Activated CD8-positive, alpha-beta memory T cell treated with anti-CD3 and anti-CD28 coated beads for 1 hour (primary cell): ENCODE data around the gene MAP7.

Source experiments
- DNase-seq, 2 donors: peaks; one replicate each; pipeline ENCODE4 v3.0.0-alpha.2; 2020; ENCODE audit warnings: low read depth in 1 of 2; ENCODE audit errors: extremely low read depth in 1 of 2

The MAP7 gene

GRCh38 chr6:136566007-136566487 lies 15.8 kb upstream of the MAP7 start:
- no peak for DNase-seq

DNA sequence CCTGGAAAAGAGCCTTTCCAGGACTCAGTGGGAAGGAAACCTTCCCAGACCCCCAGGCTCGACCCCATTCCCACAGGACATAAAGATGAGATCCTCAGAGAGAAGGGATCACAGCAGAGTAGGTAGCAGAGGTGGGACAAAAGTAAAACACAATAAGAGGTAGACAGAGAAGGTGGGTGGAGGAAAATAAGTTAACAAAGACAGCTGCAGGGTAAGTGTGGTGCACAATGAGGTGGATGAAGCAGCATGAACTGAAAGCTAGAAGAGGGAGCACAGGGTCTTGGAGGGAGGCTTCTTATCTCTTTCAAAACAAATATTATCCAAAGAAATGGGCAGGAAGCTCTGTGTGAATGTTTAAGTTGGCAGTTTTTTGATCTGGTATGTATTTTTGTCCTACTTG lies 14.0 kb upstream of the MAP7 start:
- no peak for DNase-seq

DNA sequence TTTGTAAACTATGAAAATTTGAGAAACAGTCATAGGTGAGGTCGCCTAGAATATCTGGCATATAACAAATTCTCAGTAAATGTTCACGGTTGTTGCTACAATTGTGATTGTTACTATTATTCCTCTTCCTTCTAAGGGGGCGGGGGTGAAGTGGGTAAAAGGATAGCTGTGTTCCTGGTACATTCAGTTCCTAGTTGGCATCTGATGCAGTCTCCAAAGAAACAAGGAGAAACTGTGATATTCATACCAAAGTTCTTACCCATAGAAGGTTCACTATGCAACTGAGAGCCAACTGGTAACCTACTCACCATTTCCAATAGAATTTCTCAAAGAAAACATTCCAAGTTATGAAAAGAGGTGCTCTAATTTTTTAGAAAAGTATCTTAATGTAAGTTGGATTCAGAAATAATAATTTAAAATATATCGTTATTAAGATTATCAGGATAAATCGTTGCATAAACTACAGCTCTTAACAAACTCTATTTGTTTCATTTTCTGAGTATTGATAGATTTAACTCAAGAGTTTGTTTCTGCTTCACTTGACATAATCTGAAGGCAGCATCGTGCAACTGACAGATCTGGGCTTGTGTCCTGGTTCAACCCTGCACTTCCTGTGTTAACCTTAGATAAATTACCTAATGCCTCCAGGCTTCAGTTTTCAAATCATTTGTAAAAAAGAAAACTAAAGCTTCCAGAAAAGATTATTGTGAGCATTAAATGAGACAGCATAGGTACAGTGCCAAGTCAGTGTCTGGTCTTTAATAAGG lies 13.3 kb upstream of the MAP7 start:
- no peak for DNase-seq

GRCh38 chr6:136562211-136562610 lies 12.0 kb upstream of the MAP7 start:
- no peak for DNase-seq

GRCh38 chr6:136553166-136553787 lies 3.1 kb upstream of the MAP7 start:
- DNase-seq = no peak

- no peak for DNase-seq
These were observed 1.8 kb upstream of the MAP7 start for GRCh38 chr6:136552054-136552453.

DNA sequence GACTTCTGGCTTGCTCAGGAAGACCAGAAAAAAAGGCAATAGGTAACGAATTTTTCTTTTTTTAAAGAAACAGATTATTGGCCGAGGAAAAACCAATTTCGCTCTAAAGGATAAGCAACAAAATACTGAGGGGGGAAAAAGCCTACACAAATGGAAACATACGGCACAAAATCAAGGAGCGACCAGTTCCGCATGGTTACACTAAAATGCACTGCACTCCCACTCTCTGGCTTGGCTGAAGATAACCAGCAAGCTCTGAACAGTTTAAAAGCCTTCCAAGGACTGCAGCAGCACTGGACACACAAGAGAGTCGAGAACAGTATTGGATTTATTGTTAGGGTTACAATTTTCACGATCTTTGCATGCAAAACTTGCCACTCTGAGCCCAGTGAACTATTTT lies 881 bp upstream of the MAP7 start:
- DNase-seq = no peak

- no peak for DNase-seq
These were observed 235 bp downstream of the MAP7 start for GRCh38 chr6:136550045-136550329.

- no peak for DNase-seq
These were observed 750 bp downstream of the MAP7 start for GRCh38 chr6:136549300-136550044.

DNA sequence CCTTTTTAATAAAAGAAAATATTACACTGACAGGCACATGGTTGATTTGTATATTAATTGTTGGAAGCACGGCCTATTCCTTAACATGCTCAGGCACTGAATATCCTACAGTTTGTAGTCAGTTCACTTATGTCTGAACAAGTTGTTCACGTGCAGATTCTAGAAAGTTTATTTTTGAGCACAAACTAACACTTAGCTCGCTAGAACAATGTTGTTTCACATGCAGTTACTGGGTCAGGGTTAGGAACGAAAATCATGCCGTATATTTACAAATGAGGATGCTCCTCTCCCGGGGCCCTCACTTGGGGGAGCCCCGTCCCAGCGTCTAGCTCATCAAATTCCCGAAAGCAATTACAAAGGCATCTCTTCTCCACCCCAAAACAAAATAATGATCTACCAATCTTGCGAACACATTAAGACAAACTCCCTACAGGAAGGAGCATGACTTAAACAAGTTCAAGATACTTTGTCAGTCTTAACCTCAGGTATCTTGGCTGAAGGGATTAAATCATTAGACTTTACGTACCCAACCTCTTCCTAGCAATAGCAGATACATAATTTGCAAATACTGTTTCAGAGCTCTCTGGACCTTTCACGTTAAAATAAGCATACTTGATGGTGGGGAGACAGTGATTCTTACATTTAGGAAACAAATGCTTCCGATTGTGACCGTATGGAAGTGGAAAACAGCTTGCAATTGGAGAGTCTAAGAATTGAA lies 1.5 kb downstream of the MAP7 start:
- DNase-seq = no peak

DNA sequence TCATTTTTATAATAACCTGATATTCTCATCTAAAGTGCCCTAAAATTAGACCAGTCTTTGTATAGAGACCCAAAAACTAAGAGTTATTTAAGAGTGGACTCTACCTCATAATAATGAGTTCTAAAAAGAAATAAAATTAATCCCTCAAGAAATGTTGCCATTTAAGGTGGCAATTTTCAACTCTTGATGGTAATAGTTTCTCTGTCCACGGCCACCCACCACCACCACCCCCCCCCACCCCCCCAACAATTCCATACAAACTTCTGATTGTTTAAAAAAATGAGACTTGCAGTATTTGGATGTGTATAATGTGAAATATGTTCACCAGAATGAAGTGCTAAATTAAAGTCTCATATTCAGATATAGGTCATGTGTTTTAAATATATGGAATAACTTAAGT lies 2.4 kb downstream of the MAP7 start:
- DNase-seq = no peak

GRCh38 chr6:136547336-136547735 lies 2.9 kb downstream of the MAP7 start:
- no peak for DNase-seq

GRCh38 chr6:136546331-136546730 lies 3.9 kb downstream of the MAP7 start:
- DNase-seq = no peak

GRCh38 chr6:136544326-136544725 lies 5.9 kb downstream of the MAP7 start:
- no peak for DNase-seq

DNA sequence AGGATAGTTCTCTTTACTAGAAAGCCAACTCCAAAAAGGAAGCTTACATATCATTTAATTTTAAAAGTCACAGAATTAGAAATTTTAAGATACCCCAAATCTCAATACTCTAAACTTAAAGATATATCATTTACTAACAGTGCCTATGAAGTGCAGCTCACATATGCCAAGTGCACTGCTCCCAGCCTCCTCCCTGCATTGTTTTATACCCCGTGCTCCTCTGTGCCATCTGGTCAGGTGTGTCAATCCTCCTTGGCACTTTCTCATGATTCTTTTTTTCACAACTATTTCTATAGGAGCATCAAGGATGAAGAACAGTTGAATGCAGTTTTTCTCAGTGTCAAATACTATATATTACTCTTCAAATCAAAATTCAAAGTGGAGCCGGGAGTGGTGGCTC lies 8.8 kb downstream of the MAP7 start:
- DNase-seq = no peak

DNA sequence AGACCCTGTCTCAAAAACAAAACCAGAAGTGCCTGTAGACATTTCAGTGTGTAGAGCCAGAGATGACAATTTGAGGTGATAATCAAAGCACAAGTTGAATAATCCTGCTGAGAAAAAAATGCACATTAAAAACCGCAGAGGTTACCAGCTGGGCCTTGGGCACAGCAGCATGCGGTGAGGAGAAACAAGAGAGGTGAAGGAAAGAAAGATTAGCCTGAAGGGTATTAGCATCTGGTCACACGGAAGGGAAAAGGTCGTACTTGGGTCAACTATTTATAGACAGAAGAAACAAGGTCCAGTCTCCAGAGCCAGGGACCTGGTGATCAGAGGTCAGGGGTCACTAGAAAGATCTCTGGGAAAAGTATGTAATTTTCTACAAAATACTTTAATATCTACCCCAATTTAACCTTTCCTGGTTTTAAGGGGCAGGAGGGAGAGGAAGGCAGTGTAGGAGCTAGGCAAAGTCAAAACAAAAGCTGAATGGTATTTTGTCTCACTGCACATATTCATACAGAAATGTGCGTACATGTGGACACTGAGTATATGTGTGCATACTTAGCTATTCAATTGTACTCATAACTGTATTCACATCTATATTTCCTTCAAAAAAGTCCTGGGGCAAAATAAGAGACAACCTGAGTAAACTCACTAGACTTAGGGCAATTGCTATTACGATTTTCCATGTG lies 10.1 kb downstream of the MAP7 start:
- no peak for DNase-seq

- DNase-seq = no peak
These were observed 11.4 kb downstream of the MAP7 start for GRCh38 chr6:136538836-136539235.

GRCh38 chr6:136535880-136536650 lies 14.2 kb downstream of the MAP7 start:
- no peak for DNase-seq

DNA sequence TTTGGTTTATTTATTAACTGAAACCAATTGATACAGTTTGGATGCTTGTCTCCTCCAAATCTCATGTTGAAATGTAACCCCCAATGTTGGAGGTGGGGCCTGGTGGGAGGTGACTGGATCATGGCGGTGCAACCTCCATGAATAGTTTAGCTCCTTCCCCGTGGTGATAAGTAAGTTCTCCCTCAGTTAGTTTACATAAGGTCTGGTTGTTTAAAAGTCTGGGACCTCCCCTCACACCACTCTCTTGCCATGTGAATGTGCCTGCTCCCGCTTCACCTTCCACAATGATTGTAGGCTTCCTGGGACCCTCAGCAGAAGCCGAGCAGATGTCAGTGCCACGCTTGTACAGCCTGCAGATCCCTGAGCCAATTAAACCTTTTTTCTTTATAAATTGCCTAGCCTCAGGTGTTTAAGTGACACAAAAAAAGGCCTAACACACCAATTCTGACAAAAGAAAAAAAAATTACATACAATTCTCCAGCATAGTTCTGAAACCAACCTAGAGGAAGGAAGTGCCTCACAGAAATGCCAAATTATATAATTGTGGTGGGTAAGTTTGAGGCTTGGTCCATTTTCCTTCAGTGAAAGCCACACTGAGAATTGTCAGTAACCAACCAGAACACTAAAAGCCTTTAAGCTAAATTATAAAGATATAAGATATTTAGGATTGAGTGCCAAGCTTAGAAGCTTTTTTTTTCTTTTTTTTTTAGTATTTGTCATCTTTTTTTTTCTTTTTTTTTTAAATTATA lies 15.0 kb downstream of the MAP7 start:
- no peak for DNase-seq
